ENCODE measurements around the gene INSR.

The INSR gene

GRCh38 chr19:7258041-7258839 lies 36.0 kb downstream of the INSR start:
- no peaks in the 10 kb centered on the region for H3K9me3 ChIP-seq (ENCODE audit: severe bottlenecking)
- H3K4me1 ChIP-seq (ENCODE audit: insufficient read depth, poor library complexity, severe bottlenecking) = no peaks in the 10 kb centered on the region
- no peak overlapping the region for H3K27ac ChIP-seq (ENCODE audit: poor library complexity, severe bottlenecking)
- ATAC-seq (ENCODE audit: low read depth) (no peak), DNase-seq (ENCODE audit: low spot score) (no peak)
- no peaks in the 10 kb centered on the region for H3K36me3 ChIP-seq (ENCODE audit: low read depth)
- no peak for TF ChIP-seq CTCF (IDR thresholded peaks at IDR 0.05; ENCODE audit: poor library complexity, severe bottlenecking)
- H3K4me3 ChIP-seq (ENCODE audit: severe bottlenecking) = no peak overlapping the region
- no peaks in the 10 kb centered on the region for H3K27me3 ChIP-seq (ENCODE audit: insufficient read depth, poor library complexity, severe bottlenecking)

GRCh38 chr19:7257148-7258040 lies 36.8 kb downstream of the INSR start:
- H3K4me3 ChIP-seq (ENCODE audit: severe bottlenecking) = no peak overlapping the region
- no peaks in the 10 kb centered on the region for H3K4me1 ChIP-seq (ENCODE audit: insufficient read depth, poor library complexity, severe bottlenecking)
- ATAC-seq (ENCODE audit: low read depth) (0 out of 3 replicates have a peak, but pooled peaks have one; percentile 25), DNase-seq (ENCODE audit: low spot score) (no peak)
- no peaks in the 10 kb centered on the region for H3K36me3 ChIP-seq (ENCODE audit: low read depth)
- no peaks in the 10 kb centered on the region for H3K27me3 ChIP-seq (ENCODE audit: insufficient read depth, poor library complexity, severe bottlenecking)
- no peaks in the 10 kb centered on the region for H3K9me3 ChIP-seq (ENCODE audit: severe bottlenecking)
- no peak for TF ChIP-seq CTCF (IDR thresholded peaks at IDR 0.05; ENCODE audit: poor library complexity, severe bottlenecking)
- H3K27ac ChIP-seq (ENCODE audit: poor library complexity, severe bottlenecking) = no peak overlapping the region

GRCh38 chr19:7255631-7256030 lies 38.6 kb downstream of the INSR start:
- Histone ChIP-seq H3K9me3 (ENCODE audit: severe bottlenecking) (no peaks in the 10 kb centered on the region), H3K4me3 (ENCODE audit: severe bottlenecking) (no peak overlapping the region), H3K27me3 (ENCODE audit: insufficient read depth, poor library complexity, severe bottlenecking) (no peaks in the 10 kb centered on the region), H3K36me3 (ENCODE audit: low read depth) (no peaks in the 10 kb centered on the region), H3K27ac (ENCODE audit: poor library complexity, severe bottlenecking) (no peak overlapping the region), H3K4me1 (ENCODE audit: insufficient read depth, poor library complexity, severe bottlenecking) (no peaks in the 10 kb centered on the region)
- no peak for ATAC-seq (ENCODE audit: low read depth)
- no peak for TF ChIP-seq CTCF (IDR thresholded peaks at IDR 0.05; ENCODE audit: poor library complexity, severe bottlenecking)
- no peak for DNase-seq (ENCODE audit: low spot score)

- no peak for TF ChIP-seq CTCF (IDR thresholded peaks at IDR 0.05; ENCODE audit: poor library complexity, severe bottlenecking)
- H3K27me3 ChIP-seq (ENCODE audit: insufficient read depth, poor library complexity, severe bottlenecking) = no peaks in the 10 kb centered on the region
- H3K9me3 ChIP-seq (ENCODE audit: severe bottlenecking) = no peaks in the 10 kb centered on the region
- H3K27ac ChIP-seq (ENCODE audit: poor library complexity, severe bottlenecking) = no peak overlapping the region
- H3K4me1 ChIP-seq (ENCODE audit: insufficient read depth, poor library complexity, severe bottlenecking) = no peaks in the 10 kb centered on the region
- DNase-seq (ENCODE audit: low spot score) = no peak
- ATAC-seq (ENCODE audit: low read depth) = no peak
- H3K36me3 ChIP-seq (ENCODE audit: low read depth) = no peaks in the 10 kb centered on the region
- H3K4me3 ChIP-seq (ENCODE audit: severe bottlenecking) = no peak overlapping the region
These were observed 39.1 kb downstream of the INSR start for GRCh38 chr19:7255119-7255518.
